Ascending aorta (tissue), 2 donors: Measurements from ENCODE around the gene IL2RA. TPM values are rescaled to one million over a fixed set of nuclear protein-coding genes. Genes with fewer than 3 reads are reported as not detected.
A peak's percentile ranks its signal among the peaks of the same experiment; 100 is the strongest.

Source experiments
- DNase-seq, 2 donors: peaks; one replicate each; pipeline ENCODE4 v3.0.0-alpha.2; 2019; ENCODE audit warnings: low spot score in 2 of 2
- H3K27ac ChIP-seq, 2 donors: fragments of 200-600 bp; sonication (generic); one replicate each; pipeline ENCODE4 v1.5.1; 2016 to 2017; ENCODE audit warnings: mild to moderate bottlenecking in 1 of 2
- H3K27me3 ChIP-seq: fragments of 200-600 bp; sonication (generic); one replicate; pipeline ENCODE4 v1.5.1; 2017
- H3K36me3 ChIP-seq, 2 donors: fragments of 200-600 bp; sonication (generic); one replicate each; pipeline ENCODE4 v1.5.1; 2016
- H3K4me1 ChIP-seq, 2 donors: fragments of 200-600 bp; sonication (generic); one replicate each; pipeline ENCODE4 v1.5.1; 2016 to 2017; ENCODE audit warnings: mild to moderate bottlenecking in 1 of 2
- H3K4me3 ChIP-seq, 2 donors: fragments of 200-600 bp; sonication (generic); one replicate each; pipeline ENCODE4 v1.5.1; 2016 to 2017; ENCODE audit warnings: mild to moderate bottlenecking in 1 of 2
- H3K9me3 ChIP-seq, 2 donors: fragments of 200-600 bp; sonication (generic); one replicate each; pipeline ENCODE4 v1.5.1; 2016
- intact Hi-C: fragments of 100-400 bp; cut with DNase I; formaldehyde crosslinking; loops from one replicate; pipeline ENCODE4 v1.15.1; 2023
- total RNA-seq: library from RNA; depleted of rRNA; stranded (reverse); fragments of >200 nt; gene quantifications from one replicate; pipeline ENCODE4 v1.1.0, GENCODE V29; 2016
- TF ChIP-seq, protein P1 (sequence below), 3 experiments: fragments of 200-600 bp in 2 of 3; fragments of 450-650 bp in 1 of 3; sonication (generic) in 2 of 3; IDR thresholded peaks; one replicate each; pipeline ENCODE4 v1.5.1; 2016 to 2019; ENCODE audit warnings: antibody characterized with exemption in 3 of 3, mild to moderate bottlenecking in 1 of 3, moderate library complexity in 1 of 3

IL2RA gene
- total RNA-seq, 1 donor from 2014 or later = not detected

DNA sequence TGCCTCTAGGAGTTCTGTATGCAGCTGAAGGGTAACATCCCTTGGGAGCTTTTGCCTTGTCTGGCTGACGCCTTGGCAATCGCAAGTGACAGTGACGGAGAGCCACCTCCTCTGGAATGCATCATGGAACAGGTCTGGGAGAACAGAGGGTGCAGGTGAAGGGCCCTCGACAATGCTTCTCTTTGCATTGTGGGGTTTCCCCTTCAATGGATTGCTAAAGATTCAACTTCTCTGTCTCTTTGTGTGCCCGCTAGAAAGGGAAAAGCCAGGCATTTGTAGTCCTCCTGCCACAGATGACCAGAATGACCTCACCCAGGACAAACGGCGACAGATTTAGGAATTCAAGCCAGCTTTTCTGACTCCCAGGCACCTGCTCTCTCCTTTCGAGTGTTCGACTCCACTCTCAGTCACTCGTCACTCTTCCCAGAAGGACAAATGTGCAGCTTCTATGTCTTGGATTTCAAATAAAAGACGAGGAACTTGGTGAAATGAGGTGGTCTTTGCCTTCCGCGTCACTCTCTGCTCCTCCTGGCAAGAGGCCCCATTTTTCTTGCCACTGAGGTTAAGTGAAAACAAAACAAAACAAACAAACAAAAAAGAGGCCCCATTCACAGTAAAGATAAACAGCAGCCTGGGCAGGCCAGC, 26.1 kb downstream of the IL2RA start:
- Histone ChIP-seq H3K4me3 (no peak overlapping the region), H3K4me1 (no peaks in the 10 kb centered on the region), H3K27me3 (no peaks in the 10 kb centered on the region), H3K36me3 (no peaks in the 10 kb centered on the region), H3K27ac (no peak overlapping the region), H3K9me3 (peaks cover 0 to under 1% of the 10 kb centered on the region in 2 donors)
- intact Hi-C loops = no loop called here
- DNase-seq = peak in 1 of 2 donors; percentile 24
- TF ChIP-seq, protein P1, sequence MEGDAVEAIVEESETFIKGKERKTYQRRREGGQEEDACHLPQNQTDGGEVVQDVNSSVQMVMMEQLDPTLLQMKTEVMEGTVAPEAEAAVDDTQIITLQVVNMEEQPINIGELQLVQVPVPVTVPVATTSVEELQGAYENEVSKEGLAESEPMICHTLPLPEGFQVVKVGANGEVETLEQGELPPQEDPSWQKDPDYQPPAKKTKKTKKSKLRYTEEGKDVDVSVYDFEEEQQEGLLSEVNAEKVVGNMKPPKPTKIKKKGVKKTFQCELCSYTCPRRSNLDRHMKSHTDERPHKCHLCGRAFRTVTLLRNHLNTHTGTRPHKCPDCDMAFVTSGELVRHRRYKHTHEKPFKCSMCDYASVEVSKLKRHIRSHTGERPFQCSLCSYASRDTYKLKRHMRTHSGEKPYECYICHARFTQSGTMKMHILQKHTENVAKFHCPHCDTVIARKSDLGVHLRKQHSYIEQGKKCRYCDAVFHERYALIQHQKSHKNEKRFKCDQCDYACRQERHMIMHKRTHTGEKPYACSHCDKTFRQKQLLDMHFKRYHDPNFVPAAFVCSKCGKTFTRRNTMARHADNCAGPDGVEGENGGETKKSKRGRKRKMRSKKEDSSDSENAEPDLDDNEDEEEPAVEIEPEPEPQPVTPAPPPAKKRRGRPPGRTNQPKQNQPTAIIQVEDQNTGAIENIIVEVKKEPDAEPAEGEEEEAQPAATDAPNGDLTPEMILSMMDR (IDR thresholded peaks at IDR 0.05) = no peak

DNA sequence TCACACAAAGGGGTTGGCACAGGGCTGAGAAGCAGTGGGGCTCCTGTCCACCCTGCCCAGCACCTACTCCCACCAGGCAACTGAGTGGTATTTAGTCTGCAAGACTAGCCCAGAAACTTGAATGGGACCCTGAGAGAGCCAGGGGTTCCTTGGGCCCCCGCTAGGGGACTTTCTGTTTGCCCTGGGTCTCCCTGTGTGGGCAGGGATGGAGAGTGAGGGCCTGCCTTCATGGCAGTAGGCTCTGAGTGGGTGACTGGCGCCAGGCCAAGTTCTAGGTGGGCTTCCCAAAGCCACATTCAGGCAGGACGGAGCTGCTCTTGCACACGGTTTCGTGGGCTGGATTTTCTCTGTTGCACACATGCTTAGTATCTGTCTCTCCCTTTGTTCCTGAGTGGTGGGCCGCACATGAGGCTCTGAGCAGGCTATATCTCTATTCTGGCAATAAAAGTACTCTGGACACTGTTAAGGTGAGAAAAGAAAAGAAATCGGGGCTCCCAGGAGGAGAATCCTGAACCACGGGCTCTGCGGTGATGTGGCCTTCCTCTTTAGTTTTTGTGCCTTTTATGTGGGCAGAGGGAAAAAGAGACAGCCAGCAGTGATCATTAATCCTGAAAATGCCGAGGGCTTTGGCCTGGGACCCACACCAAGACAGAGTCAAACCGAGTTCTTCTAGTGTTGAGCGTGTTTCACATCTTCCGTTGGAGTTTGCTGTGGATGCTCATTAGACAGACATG, 26.9 kb downstream of the IL2RA start:
- peaks cover 0 to 5% of the 10 kb centered on the region in 2 donors for H3K9me3 ChIP-seq
- H3K4me3 ChIP-seq = no peak overlapping the region
- no peak overlapping the region for H3K27ac ChIP-seq
- TF ChIP-seq, protein P1 (IDR thresholded peaks at IDR 0.05) = no peak
- intact Hi-C loops = no loop called here
- no peaks in the 10 kb centered on the region for H3K4me1 ChIP-seq
- H3K27me3 ChIP-seq = no peaks in the 10 kb centered on the region
- H3K36me3 ChIP-seq = no peaks in the 10 kb centered on the region
- DNase-seq = peak in 1 of 2 donors; percentile 56

DNA sequence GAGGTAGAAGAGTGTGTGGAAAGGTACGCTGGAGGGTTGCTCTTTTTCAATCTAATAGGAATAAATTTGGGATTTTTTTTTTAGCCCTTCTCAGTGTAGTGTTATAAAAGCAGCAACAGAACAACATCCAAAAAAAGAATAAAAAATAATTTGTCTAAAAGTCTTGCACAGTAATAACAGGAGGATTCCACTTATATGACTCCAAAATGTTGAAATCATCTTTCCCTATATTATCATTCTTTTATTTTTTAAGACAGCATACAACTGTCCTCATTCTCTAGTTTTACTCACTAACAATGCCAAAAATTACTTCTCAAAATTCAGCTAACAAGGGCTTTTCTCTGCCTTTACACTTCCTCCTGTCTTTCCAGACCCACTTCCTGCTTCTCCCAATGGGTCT, 27.8 kb downstream of the IL2RA start:
- H3K4me3 ChIP-seq = no peak overlapping the region
- no peak for DNase-seq
- TF ChIP-seq, protein P1 (IDR thresholded peaks at IDR 0.05) = no peak
- no peaks in the 10 kb centered on the region for H3K4me1 ChIP-seq
- no peaks in the 10 kb centered on the region for H3K27me3 ChIP-seq
- intact Hi-C loops = no loop called here
- no peaks in the 10 kb centered on the region for H3K36me3 ChIP-seq
- no peak overlapping the region for H3K27ac ChIP-seq
- H3K9me3 ChIP-seq = peaks cover 0 to 5% of the 10 kb centered on the region in 2 donors

DNA sequence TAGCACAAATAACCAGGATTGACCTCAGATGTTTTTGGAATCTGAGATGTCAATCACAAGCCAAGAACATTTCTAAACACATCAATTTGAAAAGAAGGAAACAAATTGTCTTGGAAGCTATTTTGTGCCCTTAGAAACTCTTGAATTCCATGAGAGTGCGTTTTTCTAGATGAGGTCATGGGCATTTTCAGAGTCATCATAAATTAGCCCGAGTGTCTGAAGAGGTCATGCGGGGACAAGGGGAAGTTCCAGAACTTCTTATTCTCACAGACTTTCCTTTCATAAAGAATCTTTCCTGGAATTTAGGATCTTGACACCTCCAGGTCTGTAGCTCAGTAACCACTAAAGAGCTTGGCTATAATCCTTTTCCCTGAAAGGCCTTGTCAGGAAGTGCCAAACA, 28.2 kb downstream of the IL2RA start:
- TF ChIP-seq, protein P1 (IDR thresholded peaks at IDR 0.05) = no peak
- Histone ChIP-seq H3K27me3 (no peaks in the 10 kb centered on the region), H3K36me3 (no peaks in the 10 kb centered on the region), H3K9me3 (peaks cover 0 to 5% of the 10 kb centered on the region in 2 donors), H3K4me3 (no peak overlapping the region), H3K4me1 (no peaks in the 10 kb centered on the region), H3K27ac (no peak overlapping the region)
- intact Hi-C loops = no loop called here
- DNase-seq = peak in 1 of 2 donors; percentile 24

DNA sequence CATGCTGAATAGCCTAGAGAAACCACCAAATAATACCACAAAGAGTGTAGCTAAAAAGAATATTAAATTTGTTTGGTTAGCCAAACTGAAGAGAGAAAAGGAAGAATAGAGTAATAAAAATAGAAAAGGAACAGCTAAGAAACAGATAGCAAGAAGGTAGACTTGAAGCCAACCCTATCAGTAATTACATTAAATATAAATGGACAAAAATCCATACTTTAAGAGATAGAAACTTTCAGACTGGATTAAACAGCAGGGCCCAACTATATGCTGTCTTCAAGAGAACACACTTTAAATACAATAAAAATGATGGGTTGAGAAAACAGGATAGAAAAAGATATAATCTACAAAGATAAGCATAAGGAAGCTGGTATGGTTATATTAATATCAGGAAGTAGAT, 31.2 kb downstream of the IL2RA start:
- H3K4me3 ChIP-seq = no peak overlapping the region
- TF ChIP-seq, protein P1 (IDR thresholded peaks at IDR 0.05) = no peak
- no peak for DNase-seq
- no peaks in the 10 kb centered on the region for H3K27me3 ChIP-seq
- H3K36me3 ChIP-seq = no peaks in the 10 kb centered on the region
- no peaks in the 10 kb centered on the region for H3K4me1 ChIP-seq
- no peak overlapping the region for H3K27ac ChIP-seq
- H3K9me3 ChIP-seq = peaks cover 0 to 5% of the 10 kb centered on the region in 2 donors
- intact Hi-C loops = no loop called here
